GM21360 (cell line): Measurements from ENCODE around the gene PUS1.

Experiments used
- ATAC-seq: cut with Tn5 transposase; IDR thresholded peaks from one replicate; pipeline ENCODE4 v1.9.1; 2021; ENCODE audit warnings: mild to moderate bottlenecking, moderate library complexity; ENCODE audit not compliant: unreplicated experiment

Gene PUS1

GRCh38 chr12:131902332-131903241 is 26.5 kb upstream of the PUS1 start:
- no peak for ATAC-seq

GRCh38 chr12:131903270-131904255 is 25.5 kb upstream of the PUS1 start:
- no peak for ATAC-seq

- no peak for ATAC-seq
These were observed 24.7 kb upstream of the PUS1 start for GRCh38 chr12:131904346-131904745.

DNA sequence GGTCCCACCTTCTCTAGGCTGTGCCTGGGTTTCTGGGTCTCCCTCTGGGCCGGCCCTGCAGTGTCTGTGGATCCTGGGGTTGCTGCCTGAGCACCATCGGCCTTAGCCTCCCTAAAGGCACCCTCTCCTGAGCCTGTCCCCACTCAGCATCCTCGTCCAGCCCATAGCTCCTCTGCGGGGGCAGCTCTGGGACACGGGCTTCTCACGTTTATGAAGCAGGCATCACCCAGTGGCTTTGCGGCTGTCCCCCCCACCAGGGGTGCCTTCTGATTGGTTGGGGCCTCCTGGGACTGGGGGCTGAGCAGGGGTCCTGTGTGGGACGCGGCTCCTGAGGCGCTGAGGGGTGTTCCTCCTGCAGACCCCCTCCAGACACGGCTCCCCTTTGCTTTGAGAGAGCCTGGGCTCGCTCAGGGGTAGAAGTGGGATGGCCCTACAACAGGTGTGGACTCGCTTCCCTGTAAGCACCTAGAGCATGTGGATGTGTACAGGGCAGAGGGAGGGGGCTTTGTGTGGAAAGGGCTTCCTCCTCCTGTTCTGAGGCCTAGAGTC is 23.9 kb upstream of the PUS1 start:
- ATAC-seq, result no peak

GRCh38 chr12:131905630-131906091 is 23.4 kb upstream of the PUS1 start:
- ATAC-seq, result no peak

DNA sequence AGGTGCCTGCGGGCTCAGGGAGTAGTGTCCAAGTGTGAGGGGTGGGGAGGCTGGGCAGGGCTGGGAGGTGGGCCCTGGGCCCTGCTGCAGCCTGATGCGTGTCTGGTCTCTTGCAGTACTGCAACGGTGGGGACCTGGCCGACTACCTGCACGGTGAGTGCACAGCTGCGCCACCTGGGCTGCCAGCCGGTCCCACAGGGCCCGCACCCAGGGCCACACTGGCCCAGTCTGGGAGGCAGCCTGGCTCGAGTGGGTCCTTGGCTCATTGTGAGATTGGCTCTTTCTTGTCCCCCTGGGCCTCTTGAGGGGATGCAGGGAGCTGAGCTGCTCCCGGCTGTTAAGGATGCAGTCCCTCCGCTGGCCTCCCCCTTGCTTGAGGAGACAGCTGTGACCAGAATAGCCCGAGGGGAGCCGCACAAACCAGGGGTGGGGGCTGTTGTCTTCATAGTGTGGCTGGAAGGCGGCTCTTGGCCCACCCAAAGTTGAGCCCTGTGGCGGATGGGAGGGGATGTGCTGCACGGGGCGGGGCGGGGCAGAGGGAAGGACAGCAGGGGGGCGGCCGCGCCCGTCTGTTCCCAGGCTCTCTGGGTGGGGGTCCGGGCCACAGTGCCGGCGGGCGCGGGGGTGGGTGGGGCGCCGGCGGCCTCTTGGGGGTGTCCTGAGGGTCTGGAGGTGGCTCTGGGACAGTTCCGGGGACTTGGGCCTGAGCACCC is 21.5 kb upstream of the PUS1 start:
- ATAC-seq, result no peak

GRCh38 chr12:131908092-131909080 is 20.7 kb upstream of the PUS1 start:
- ATAC-seq, result no peak

- ATAC-seq, result no peak
These were observed 19.9 kb upstream of the PUS1 start for GRCh38 chr12:131909081-131909751.

DNA sequence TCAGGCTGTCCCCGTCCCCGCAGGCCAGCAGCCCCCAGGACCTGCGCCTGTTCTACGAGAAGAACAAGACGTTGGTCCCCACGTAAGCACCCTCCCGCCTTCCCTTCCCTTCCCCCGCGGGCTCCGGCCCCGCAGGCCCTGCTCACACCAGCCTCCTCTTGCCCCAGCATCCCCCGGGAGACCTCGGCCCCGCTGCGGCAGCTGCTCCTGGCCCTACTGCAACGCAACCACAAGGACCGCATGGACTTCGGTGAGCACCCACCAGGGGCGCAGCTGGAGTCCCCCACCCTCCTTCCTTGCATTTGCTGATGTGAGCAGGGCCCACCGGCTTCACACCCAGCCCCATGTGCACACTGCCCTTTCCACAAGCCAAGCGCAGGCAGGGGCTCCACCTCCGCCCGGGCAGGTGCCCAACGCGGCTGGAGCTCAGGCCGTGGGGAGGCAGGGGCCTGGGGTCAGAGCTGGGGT is 19.3 kb upstream of the PUS1 start:
- ATAC-seq, result no peak

- ATAC-seq, result no peak
These were observed 18.6 kb upstream of the PUS1 start for GRCh38 chr12:131910302-131911027.

GRCh38 chr12:131911028-131911650 is 17.9 kb upstream of the PUS1 start:
- no peak for ATAC-seq

GRCh38 chr12:131911851-131912477 is 17.1 kb upstream of the PUS1 start:
- no peak for ATAC-seq

- no peak for ATAC-seq
These were observed 16.4 kb upstream of the PUS1 start for GRCh38 chr12:131912518-131913274.

DNA sequence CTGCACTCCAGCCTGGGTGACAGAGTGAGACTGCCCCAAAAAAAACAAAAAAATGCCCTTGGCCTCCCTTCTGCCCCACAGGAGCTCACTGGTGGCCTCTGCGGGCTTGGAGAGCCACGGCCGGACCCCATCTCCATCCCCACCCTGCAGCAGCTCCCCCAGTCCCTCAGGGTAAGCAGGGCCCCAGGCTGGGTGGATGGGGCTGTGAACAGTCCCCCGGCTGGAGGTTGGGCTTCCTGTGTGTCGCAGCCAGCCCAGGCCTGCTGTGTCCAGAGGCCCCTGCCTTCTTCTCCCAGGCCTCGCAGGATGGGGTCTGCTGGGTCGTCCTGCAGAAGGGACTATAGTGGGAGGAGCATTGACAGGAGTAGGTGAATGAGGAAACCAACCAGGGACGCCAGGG is 15.4 kb upstream of the PUS1 start:
- ATAC-seq, result no peak

- no peak for ATAC-seq
These were observed 14.8 kb upstream of the PUS1 start for GRCh38 chr12:131914179-131914702.
